ENCODE measurements around the gene PPM1H.
"Not testable (repeated sequence)": the region's sequence is repeated elsewhere in the genome, so short reads cannot be mapped to it uniquely, and the experiment has no call there.

The PPM1H gene

DNA sequence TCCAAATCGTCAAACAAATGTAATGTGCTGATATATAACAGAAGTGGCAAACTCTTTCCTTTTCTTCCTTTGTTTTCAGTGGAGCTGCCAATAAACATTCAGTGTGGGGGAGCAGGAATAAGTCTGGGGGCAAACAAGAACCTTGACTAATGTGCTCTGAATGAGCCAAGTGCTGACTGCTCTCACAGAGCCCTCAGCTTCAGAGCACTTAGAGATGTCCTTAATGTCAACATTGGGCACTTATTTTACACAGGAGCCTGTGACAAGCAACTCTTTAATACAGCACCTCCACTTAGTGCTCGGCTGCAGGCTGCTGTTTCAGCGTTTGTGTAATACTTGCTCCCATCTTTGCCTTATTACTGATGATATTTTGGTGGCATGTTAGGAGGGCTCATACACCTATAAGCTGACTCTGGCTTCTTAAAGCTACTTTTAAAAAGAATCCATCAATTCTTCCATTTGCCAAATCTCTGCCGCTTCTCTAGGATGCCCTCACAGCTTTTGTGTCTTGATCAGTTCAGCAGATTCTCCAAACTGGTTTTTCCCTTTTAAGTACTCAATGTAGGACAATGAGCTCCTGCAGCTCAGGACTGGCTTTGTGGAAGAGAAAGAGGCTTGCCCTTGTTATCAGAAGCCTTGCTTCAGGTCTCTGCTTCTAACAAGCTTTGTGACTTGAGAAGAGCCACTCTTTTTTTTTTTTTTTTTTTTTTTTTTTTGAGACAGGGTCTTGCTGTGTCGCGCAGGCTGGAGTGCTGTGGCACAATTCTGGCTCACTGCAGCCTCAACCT lies 261.7 kb downstream of the PPM1H start:
- DNase-seq: no peak

DNA sequence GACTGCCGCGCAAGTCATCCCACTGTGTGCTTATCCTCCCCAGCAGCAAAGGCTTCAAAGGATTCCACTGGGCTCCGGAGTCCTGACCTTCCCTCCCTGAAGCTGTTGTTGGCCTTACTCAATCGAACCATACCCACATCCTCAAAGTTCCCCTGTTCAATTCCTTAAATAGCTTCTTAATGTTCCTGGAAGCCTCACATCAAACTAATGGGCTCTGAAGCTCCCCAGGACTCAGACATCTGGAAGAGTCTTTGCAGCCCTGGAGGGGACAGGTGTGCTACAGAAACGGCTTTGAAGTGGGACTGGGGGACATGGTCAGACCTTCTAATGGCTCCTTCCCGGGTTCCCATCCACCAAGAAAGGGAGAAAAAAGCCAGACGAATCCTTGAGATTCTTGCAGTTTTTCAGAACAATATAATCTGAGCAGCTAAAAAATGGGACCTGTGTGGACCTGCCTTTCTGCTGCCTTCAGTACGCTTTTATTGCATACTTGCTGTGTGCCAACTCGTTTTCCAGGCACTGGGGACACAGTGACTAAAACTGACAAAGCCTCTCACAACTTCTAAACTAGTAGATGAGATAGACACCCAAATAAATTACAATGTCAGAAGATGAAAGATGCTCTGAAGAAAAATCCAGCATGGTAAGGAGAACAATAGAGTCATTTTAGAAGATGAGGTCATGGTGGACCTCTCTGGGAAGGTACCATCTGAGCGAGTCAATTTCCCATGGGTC lies 263.8 kb downstream of the PPM1H start:
- DNase-seq: no peak

DNA sequence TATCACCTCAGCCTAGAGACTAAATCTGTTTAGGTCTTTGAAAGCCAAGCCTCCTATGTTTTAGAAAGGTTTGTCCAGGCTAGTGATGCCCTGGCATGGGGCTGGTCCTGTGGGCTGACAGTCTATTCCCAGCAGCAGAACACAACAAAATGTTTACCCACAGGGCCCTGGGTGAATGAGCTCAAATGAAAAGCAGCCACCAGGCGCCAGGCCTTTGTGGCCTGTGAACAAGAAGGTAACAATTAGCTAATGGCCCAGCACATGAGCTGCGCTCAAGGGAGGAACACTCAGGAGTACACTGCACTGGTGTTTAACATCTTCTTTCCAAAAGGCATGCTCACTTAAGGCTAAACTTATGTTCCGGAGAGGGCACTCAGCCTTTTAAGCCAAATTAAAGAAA lies 266.2 kb downstream of the PPM1H start:
- DNase-seq: no peak

DNA sequence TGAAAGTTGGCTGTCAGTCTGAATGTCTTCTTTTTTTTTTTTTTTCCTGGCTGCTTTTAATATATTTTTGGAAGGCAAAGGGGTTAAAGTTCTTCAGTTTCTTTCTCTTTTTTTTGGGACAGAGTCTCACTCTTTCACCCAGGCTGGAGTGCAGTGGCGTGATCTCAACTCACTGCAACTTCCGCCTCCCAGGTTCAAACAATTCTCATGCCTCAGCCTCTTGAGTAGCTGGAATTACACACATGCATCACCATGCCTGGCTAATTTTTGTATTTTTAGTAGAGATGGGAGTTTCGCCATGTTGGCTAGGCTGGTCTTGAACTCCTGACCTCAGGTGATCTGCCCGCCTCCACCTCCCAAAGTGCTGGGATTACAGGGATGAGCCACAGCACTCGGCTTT lies 270.0 kb downstream of the PPM1H start:
- not testable (repeated sequence) for DNase-seq

DNA sequence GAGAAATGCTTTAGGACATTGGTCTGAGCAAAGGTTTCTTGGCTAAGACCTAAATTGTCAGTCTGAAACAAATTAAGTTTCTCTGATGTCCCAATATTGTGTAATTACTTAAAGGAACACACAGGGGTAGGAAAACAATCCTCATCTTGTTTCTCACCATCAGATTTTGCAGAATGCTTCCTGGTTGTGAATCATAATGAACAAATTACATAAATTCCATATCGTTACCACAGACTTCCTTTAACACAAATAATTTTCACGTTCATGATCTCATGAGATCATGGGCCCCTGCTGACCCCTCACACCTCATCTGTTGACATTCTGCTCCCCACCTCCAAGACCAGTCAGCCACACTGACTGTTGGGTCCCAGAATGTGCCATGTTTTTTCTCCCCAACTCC lies 274.2 kb downstream of the PPM1H start:
- DNase-seq: no peak

DNA sequence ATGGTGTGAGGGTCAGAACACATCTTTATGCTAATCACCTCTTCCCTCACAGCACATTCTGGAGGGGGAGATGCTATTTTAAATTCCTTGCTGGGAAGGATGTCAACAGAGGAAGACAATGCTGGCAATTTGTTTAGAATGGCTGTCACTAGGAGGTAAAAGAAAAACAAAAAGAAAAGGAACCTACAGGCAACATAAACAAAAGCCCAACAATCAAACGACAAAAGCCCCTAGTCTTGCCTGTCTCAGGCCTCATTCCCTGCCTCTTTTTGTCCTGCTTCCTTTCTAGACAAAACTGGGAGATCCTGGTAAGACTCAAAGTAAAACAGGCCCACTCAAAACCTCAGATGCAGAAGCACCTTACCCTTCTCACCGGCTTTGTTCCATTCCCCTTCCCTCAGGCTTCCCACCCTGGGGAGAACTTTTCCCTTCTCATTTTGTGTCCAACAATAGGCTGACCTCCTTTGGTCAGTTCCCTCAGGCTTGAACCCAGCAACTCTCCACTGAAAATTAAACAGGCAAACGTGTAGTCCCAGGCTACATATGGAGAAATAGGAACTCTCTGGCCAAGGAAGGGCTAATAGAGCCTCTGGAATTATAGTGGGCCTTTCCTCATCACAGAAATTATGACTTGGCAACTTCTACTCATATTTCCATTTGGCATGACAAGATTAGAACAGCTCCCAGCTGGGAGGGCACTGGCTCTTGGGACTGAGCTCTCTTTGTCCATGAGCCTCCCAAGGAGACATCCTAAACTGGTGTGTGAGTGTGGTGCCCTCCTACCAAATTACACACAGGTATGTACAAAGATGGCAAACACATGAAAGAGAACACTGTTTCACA lies 275.3 kb downstream of the PPM1H start:
- DNase-seq: no peak

DNA sequence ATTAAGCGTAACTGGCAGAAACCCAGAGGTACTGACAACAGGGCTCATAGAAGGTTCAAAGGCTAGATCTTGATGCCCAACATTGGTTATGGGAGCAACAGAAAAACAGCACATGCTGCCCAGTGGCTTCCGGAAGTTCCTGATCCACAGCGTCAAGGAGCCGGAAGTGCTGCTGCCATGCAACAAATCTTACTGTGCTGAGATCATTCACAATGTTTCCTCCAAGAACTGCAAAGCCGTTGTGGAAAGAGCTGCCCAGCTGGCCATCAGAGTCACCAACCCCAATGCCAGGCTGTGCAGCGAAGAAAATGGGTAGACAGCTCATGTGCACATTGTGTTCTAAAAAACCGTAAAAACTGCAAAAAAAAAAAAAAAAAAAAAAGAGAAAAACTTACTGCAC lies 276.0 kb downstream of the PPM1H start:
- no peak for DNase-seq

DNA sequence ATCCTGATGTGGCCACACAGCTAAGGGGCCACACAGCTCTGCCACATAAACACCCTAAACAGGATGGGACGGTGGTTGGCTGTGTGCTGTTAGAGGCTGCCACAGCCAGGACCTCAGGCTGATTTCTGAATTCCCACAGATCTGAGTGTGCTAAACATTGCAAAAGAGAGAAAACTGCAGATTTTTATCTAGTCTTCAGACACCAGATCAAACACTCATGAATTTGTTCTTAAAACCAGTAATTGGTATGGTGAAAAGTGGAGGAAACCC lies 277.7 kb downstream of the PPM1H start:
- no peak for DNase-seq

DNA sequence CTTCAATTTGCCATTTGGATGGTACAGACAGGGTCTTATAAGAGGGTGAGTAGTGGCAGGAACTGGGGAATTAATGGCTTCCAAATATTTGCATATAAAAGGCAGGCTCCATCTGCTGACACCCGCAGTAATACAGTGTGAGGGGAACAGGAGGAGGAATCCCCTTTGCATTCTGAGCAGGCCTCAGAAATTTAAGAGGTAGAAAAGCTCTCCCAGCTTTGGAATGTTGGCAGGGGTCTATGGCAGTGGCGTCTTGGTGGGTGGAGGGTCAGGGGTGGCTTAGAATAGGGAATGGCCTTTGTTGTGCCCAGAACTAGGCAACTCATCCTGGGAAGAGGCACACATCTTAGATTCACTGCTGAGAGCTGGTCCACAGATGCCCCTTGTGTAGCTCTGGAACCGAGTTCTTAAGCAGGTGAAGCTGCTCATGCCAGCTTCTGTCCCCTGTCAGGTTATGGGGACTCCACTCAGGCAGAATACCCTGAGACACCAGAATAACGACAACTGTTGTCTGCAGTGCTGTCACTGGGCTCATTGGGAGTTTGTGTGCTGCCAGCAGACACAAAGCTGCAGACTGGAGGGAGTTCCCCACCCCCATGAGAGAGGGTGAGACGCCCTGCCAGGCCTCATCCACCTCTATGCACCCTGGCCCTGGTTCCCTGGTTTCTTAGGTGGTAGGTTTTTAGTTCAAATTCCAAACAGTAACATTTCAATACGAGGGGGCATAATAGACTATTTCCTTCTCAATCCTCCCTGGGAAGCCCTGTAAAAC lies 278.2 kb downstream of the PPM1H start:
- no peak for DNase-seq

DNA sequence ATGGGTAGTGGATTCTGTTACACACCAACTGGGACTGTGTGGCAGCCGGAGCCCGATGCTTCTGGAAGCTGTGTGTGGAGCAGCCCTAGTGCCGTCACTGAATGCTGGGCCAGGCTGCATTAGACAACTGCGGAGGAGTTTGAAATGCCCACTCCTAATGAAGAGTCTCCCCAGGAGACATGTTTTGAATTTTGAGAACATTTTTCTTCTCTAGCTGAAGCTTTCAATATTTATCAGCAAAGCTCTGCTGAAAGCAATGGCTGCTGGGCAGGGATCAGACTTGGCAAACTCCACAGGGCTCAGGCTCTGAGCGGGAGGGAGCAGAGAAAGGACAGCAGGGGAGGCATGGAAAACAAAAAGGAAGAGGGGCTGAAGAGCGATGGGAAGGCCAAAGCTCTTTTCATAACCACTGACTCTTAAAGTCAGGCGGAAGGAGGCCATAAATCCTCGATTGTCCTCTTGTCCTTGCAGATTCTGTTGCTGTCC lies 279.2 kb downstream of the PPM1H start:
- DNase-seq: no peak

DNA sequence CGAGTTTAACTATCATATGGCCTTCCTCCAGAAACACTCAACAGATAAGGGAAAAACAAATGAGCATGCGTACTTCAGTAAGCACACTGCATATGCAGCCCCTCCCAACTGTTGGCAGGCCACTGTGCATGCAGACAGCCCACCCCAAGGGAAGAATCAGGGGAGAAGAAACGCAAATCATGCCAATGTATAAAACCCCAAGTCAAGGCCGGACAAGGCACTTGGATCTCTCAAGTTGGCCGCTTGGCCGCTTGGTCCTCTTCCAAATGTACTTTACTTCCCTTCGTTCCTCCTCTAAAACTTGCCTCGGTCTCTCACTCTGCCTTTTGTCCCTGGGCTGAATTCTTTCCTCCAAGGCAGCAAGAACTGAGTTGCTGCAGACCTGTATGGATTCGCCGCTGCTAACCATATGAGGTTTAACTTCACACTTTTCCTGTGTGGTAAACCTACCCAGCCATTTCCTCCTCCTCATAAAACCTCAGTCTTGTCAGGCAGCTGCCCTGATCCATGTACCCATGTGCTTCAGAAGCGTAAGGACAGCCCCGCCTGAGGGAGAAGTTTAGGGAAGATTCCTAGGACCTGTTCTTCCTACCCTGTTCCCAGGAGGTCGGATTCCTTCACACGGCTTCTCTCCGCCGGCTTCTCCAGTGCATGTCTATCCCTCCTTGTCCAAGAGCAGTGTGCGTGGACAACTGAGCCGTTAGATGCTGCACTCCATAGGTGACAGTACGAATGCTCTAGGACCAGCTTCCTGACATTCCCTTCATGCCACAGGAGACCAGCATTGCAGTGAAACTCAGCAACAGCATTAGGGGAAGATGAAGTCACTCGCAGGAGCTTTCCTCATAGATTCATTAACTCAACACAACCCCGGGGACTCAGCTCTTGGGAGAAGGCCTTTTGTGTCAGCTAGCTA lies 280.4 kb downstream of the PPM1H start:
- no peak for DNase-seq

DNA sequence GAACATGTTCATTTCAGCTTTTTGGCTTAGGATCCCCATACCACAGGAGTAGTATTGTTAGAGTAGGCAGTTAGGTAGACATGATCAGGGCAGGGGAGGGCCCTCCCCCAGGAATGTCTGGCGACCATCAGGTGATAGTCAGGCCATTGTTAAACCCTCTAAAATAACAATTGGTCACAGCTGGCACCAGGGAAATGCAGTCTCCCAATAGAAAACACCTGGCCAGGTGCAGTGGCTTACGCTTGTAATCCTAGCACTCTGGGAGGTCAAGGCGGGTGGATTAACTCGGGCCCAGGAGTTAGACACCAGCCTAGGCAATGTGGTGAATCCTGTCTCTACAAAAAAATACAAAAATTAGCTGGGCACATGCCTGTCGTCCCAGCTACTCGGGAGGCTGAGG lies 281.2 kb downstream of the PPM1H start:
- no peak for DNase-seq

DNA sequence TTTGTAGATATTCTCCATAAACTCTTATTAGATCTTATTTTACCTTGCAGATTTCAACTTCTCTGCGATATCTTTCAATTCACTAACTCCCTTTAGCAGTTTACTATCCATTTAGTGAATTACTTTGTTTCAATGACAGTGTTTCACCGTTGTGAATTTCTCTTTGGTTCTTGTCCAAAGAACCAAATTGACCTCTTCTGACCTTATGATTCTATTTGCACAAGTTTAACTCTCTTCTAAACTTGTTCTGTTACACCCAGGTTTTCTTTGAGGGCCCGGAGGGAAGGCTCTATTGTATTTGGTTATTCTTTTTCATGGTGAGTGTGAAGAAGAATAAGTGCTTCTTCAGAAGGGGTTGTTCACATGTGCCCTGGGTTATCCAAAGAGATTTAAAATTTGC lies 281.6 kb downstream of the PPM1H start:
- no peak for DNase-seq

DNA sequence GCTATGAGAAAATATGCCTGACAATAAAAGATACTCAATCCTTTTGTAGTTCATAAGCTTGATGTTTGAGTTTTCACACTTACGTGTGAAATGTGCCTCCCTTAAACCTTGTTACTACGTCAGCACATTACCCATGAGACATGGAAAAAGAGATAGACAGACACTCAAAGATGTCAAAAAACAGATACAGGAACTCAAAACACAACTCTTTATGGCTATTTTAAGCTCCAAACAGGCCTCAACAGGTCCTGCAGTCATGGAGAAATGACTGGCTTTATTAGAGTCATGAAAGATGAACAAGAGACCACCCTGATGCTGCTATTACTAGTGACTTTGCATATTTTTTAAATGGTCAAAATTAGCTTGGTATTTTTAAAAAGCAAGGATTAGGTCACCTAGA lies 283.8 kb downstream of the PPM1H start:
- DNase-seq: no peak

DNA sequence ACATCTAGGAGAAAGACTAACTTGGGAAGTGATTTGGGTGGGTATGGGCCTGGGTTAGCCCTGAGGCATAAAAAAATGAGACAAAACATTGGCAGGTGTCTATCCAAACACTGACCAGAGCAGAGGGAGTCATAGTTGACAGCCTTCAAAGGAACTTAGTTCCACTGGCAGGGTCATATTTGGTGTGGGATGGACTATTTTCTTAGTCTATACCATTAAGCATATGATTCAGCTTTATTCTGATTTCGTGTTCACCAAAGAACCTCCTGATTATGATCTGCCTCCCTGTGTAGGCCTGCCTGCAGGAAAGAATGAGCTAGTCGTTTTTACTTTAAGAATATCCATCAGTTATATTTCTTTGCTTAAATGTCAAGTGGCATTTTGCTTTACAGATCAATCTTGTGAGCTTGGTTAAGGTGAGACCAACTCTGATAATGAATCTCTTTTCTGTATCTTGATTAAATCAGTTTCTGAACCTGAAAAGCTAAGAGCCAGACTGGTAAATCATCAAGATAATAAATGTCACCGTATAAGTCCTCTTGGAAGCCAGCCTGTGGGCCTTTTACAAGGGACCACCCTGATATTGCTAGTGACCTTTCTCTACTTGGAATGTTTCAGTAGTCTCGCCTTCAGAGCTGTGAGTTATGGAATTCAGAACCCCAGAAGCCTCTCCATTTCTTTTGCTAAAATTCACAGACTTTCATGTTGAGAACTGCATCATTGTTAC lies 285.4 kb downstream of the PPM1H start:
- no peak for DNase-seq

DNA sequence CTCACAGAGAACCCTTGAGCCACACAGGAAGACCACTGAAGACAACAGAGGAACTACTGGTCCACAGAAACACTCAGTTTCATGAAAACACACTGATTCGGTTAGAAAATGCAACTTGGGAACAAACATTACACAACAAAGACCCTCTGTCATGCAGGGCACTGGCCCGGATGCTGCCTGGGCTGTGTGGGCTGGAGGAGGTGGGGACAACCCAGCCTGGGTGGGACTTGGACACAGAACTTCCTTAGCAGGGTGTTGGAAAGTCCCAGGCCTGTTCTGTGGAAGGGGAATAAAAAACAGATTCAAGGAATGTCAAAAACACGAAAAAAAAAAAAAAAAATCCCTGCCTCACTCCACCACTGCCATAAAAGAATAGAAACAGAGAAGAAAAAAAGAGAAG lies 287.4 kb downstream of the PPM1H start:
- no peak for DNase-seq

DNA sequence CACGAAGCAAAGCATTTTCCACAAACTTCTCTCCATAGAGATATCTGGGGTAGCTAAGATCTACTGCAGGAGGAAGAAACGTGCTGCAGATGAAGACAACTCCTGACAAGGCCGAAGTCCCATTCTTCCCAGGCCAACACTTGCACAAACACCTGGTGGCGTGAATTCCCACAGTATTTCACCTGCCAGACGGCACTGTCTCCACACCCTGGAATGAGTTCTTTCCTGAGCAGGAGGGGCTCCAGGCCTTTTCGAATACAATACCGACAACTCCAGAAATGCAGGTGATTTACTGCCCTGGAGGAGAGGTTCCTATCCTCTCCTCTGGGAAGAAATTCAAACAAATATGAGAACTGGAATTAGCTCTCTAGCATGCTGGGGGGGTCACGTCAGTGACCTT lies 288.4 kb downstream of the PPM1H start:
- no peak for DNase-seq

DNA sequence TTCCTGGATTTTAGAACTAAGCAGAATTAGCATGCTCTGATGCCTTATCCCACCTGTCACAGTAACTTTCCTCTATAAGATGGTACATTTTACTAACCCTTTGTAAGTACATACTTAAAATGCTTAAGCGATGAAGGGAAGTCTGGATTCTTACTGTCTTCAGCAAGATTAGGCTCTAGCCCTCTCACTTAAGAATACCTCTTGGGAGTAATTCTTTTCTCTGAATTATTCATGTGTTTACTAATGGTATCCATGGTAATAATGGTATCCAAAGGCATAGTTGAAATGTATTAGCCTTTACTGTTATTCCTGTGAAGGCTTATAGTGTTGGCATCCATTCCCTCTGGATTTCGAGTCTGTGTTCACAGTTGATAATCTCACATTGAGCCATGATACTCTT lies 291.5 kb downstream of the PPM1H start:
- DNase-seq: no peak

DNA sequence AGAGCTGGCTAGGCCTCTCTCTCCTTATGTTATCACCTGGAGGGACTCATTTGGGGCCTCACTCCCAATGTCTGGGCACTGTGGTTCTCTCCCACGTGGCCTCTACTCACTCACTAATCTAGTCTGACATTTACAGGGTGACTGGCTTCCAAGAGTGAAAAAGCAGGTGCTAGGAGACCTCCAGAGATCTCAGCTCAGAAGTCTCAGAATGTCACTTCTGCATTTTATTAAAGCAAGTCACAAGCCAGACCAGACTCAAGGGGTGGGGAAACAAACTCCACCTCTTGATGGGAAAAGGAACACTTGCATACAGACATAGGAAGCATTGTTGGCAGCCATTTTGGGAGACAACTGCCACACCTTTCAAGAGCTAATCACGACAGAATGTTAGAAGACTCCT lies 292.5 kb downstream of the PPM1H start:
- peak; percentile 66 for DNase-seq

DNA sequence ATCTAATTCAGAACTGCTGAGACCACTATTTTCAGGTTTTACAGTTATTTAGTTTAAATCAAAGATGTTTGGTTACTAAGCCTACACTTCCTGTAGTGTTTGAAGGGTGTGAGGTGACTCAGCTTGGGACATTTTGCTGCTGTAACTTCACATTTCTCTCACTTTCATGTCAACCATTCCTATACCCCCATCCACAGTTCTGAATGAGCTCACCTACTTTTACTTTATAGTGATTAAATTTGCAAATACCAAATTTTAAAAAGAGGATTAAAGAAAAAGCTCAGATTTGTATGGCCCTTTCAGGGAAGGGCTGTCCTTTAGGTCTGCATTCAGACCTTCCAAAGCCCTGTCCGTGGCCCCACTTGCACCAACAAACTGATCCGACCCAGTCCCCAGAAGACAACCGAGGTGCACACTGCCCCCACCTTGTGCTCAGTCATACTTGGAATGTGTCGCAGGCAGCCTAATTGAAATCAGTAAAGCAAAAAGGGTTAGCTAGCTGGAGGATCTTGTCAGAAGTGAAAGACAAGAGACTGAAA lies 294.0 kb downstream of the PPM1H start:
- DNase-seq: no peak

DNA sequence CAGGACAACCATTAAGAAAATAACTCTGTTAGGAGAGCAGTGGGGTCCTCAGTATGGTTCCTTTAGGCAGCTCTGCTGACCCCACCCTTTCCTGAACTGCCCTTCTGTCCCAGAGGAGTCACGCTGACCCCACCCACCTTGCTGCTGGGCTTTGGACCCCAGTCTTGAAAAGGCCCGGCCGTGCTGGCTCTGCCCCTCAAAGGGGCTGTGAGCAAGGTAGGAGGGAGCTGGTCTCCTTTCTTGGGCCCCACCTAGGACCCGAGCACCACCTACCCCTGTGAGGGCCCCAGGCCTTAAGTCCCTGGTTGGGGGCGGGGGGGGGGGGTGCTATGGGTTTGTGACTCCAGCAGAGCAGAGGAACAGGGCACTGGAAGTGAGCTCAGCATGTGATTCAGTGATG lies 297.3 kb downstream of the PPM1H start:
- DNase-seq: no peak
